Calu3 (cell line): Measurements from ENCODE around the gene GUCA2A. TPM values are rescaled to one million over a fixed set of nuclear protein-coding genes. Genes with fewer than 3 reads are reported as not detected.

Experiments
- BruUV-seq: library from RNA; stranded (reverse); fragments of 400-500 nt; replicated peaks from 2 replicates; lab custom pipeline; 2021; lab: Mats Ljungman, UMichigan
- CTCF ChIA-PET: fragments of 300-600 bp; sonication (Branson Sonifier 250); formaldehyde crosslinking; loops from one replicate; lab custom pipeline; 2022; ENCODE audit warnings: antibody characterized with exemption; lab: Charles Lee
- DNase-seq: peaks from one replicate; pipeline ENCODE4 v3.0.0; 2022
- H3K27ac Mint-ChIP-seq: one replicate; pipeline ENCODE4 v1.8.0; 2022; ENCODE audit warnings: mixed read lengths; ENCODE audit not compliant: unreplicated experiment
- H3K27me3 Mint-ChIP-seq: one replicate; pipeline ENCODE4 v1.8.0; 2022; ENCODE audit warnings: mixed read lengths; ENCODE audit not compliant: unreplicated experiment
- H3K36me3 Mint-ChIP-seq: one replicate; pipeline ENCODE4 v1.8.0; 2022; ENCODE audit warnings: mild to moderate bottlenecking, moderate library complexity, mixed read lengths; ENCODE audit not compliant: insufficient read depth, unreplicated experiment
- H3K4me1 Mint-ChIP-seq: one replicate; pipeline ENCODE4 v1.8.0; 2022; ENCODE audit warnings: mild to moderate bottlenecking, low read depth, mixed read lengths; ENCODE audit not compliant: unreplicated experiment
- H3K4me3 Mint-ChIP-seq: one replicate; pipeline ENCODE4 v1.8.0; 2022; ENCODE audit warnings: mild to moderate bottlenecking, low read depth, moderate library complexity, mixed read lengths; ENCODE audit not compliant: unreplicated experiment
- H3K9me3 Mint-ChIP-seq: one replicate; pipeline ENCODE4 v1.8.0; 2022; ENCODE audit warnings: low read depth, mixed read lengths; ENCODE audit not compliant: unreplicated experiment
- CTCF ChIP-seq: fragments of 200-600 bp; IDR thresholded peaks from one replicate; pipeline ENCODE4 v1.8.0; 2022; ENCODE audit warnings: antibody characterized with exemption; ENCODE audit not compliant: unreplicated experiment
- intact Hi-C: fragments of 100-400 bp; cut with micrococcal nuclease; formaldehyde crosslinking; loops from one replicate; pipeline ENCODE4 v1.10.0; 2022; ENCODE audit not compliant: unreplicated experiment
- total RNA-seq: library from RNA; stranded (reverse); gene quantifications from 2 replicates; pipeline ENCODE4 v1.2.3, GENCODE V29; 2022

The GUCA2A gene
- total RNA-seq, 1 experiment from 2014 or later, result not detected

- Mint-ChIP-seq H3K27me3 (peaks cover 29% of the 10 kb centered on the region), H3K36me3 (peaks cover 5% of the 10 kb centered on the region), H3K4me1 (no peaks in the 10 kb centered on the region), H3K9me3 (peaks cover 3% of the 10 kb centered on the region), H3K4me3 (no peak overlapping the region), H3K27ac (no peak overlapping the region)
- BruUV-seq, result no TSS peak
- intact Hi-C loops, result no loop called here
- TF ChIP-seq CTCF, result no peak
- CTCF ChIA-PET, result no interaction called here
- no peak for DNase-seq
Measured at GRCh38 chr1:42117214-42117613, 47.3 kb downstream of the GUCA2A start.

GRCh38 chr1:42114229-42114628, 50.3 kb downstream of the GUCA2A start:
- H3K27ac Mint-ChIP-seq, result no peak overlapping the region
- no peak overlapping the region for H3K4me3 Mint-ChIP-seq
- TF ChIP-seq CTCF, result no peak
- intact Hi-C loops, result no loop called here
- no peak for DNase-seq
- BruUV-seq, result no TSS peak
- peaks cover 29% of the 10 kb centered on the region for H3K27me3 Mint-ChIP-seq
- H3K4me1 Mint-ChIP-seq, result no peaks in the 10 kb centered on the region
- CTCF ChIA-PET, result no interaction called here
- no peaks in the 10 kb centered on the region for H3K9me3 Mint-ChIP-seq
- H3K36me3 Mint-ChIP-seq, result peaks cover 5% of the 10 kb centered on the region

Other genes with a start within 250 kb of the GUCA2A start
- 5.6 and 9.0 TPM in 2 replicates for gene HIVEP3, start 245.8 kb downstream of the GUCA2A start, total RNA-seq
- gene GUCA2B, start 11.3 kb downstream of the GUCA2A start, total RNA-seq, result not detected in 2 replicates
- gene FOXJ3, start 170.5 kb upstream of the GUCA2A start, total RNA-seq, result 51.4 and 52.4 TPM in 2 replicates
- 0.95 and 1.3 TPM in 2 replicates for gene RIMKLA, start 216.0 kb upstream of the GUCA2A start, total RNA-seq